Testis (tissue), 3 donors: Measurements from ENCODE around the gene DNHD1. TPM values are rescaled to one million over a fixed set of nuclear protein-coding genes. Genes with fewer than 3 reads are reported as not detected.
A peak's percentile ranks its signal among the peaks of the same experiment; 100 is the strongest.

Source experiments
- DNase-seq: peaks from one replicate; pipeline ENCODE4 v3.0.0-alpha.2; 2019
- H3K27ac ChIP-seq, 2 donors: fragments of 200-600 bp; sonication (generic); one replicate each; pipeline ENCODE4 v1.5.1; 2019
- H3K27me3 ChIP-seq: fragments of 200-600 bp; sonication (generic); one replicate; pipeline ENCODE4 v1.5.1; 2019
- H3K36me3 ChIP-seq: fragments of 200-600 bp; sonication (generic); one replicate; pipeline ENCODE4 v1.5.1; 2017; ENCODE audit warnings: low read depth; ENCODE audit errors: missing control alignments
- H3K4me1 ChIP-seq: fragments of 200-600 bp; sonication (generic); one replicate; pipeline ENCODE4 v1.5.1; 2019
- H3K4me3 ChIP-seq, 2 donors: fragments of 200-600 bp; sonication (generic); one replicate each; pipeline ENCODE4 v1.5.1; 2017 to 2019
- H3K9me3 ChIP-seq: fragments of 200-600 bp; sonication (generic); one replicate; pipeline ENCODE4 v1.5.1; 2017
- POLR2A ChIP-seq: fragments of 450-650 bp; IDR thresholded peaks from one replicate; pipeline ENCODE4 v1.6.1; 2017; ENCODE audit warnings: antibody characterized with exemption, mild to moderate bottlenecking, moderate library complexity
- WGBS, 2 donors: methylation state at CpG; one replicate each; pipeline ENCODE4 v1.1.5; 2018; 5-methylcytosine and 5-hydroxymethylcytosine counted together
- intact Hi-C: fragments of 100-400 bp; cut with DNase I; formaldehyde crosslinking; loops from one replicate; pipeline ENCODE4 v1.15.1; 2023; ENCODE audit warnings: low total_unique reads
- polyA plus RNA-seq: library from polyadenylated mRNA; stranded (reverse); fragments of 350-450 nt; fragmentation: Illumina TruSeq; extraction: RNeasy Lipid Tissue Mini Kit (QIAGEN cat#74804); gene quantifications from one replicate; pipeline ENCODE4 v1.2.3, GENCODE V29; 2014; ENCODE audit warnings: low read depth, low replicate concordance; ENCODE audit not compliant: insufficient read depth
- total RNA-seq, 2 donors: library from RNA; depleted of rRNA; stranded (reverse); fragments of >200 nt; gene quantifications; one replicate each; pipeline ENCODE4 v1.2.3, GENCODE V29; 2016
- TF ChIP-seq, protein P1 (sequence below), 3 experiments: fragments of 450-650 bp in 2 of 3; fragments of 200-600 bp in 1 of 3; sonication (generic) in 1 of 3; IDR thresholded peaks; one replicate each; pipeline ENCODE4 v1.5.1; 2016 to 2019; ENCODE audit warnings: antibody characterized with exemption in 3 of 3, mild to moderate bottlenecking in 2 of 3, moderate library complexity in 1 of 3

DNHD1 gene
- total and polyA plus RNA-seq, 3 donors from 2014 or later: 66.3 to 103 (median 83.2) TPM

DNA sequence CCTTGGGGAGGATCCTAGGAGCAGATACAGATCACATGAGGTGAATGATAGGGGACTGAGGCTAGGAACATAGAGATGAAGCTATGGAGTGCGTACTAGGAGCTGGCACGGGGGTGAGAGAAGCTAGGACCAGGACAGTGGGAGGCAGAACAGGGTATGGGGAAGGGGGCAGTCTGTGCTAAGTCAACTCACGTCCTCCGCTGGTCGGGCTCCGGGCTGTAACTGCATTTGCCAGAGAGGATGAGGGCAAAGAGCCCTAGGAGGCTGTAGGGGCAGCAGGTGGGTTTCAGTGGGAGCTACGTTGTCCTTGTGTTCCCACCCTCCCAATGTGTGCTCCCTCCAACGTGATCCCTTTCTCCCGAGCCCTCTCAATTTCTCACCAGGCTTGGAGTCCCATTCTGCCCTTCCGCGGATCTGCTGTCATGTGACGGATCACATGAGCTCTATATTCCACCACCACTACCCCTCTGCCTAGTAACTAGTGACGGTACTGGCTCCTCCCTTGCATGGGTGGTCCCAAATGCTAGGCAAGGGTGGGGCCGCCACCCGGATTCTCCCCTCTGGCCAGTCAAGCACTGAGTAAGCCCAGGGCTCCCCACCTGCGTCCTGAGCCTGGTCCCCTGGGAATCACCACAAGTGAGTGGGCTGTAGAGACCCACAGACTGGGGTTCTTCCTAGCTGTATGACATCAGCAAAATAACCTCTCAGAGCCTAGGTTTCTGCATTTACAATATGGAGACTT lies 122.1 kb downstream of the DNHD1 start, which contains the start of gene TPP1:
Gene TPP1 (minus strand): TSS at position 419 of the 742 bp plus-strand sequence. CDS start 22 bp downstream, at position 397.
- Histone ChIP-seq H3K27ac (peak within 1 kb of the TSS; percentile 86 to 87), H3K36me3 (no peaks in the 10 kb centered on the region), H3K4me1 (no peaks in the 10 kb centered on the region), H3K27me3 (no peaks in the 10 kb centered on the region), H3K4me3 (peak within 1 kb of the TSS; percentile 64 to 75), H3K9me3 (no peaks in the 10 kb centered on the region)
- intact Hi-C loops: no loop called here
- WGBS, 2 donors: 10 to 22% methylated on average over 14 to 16 of the region's 16 CpGs
- peak; percentile 73 for TF ChIP-seq POLR2A
- TF ChIP-seq, protein P1, sequence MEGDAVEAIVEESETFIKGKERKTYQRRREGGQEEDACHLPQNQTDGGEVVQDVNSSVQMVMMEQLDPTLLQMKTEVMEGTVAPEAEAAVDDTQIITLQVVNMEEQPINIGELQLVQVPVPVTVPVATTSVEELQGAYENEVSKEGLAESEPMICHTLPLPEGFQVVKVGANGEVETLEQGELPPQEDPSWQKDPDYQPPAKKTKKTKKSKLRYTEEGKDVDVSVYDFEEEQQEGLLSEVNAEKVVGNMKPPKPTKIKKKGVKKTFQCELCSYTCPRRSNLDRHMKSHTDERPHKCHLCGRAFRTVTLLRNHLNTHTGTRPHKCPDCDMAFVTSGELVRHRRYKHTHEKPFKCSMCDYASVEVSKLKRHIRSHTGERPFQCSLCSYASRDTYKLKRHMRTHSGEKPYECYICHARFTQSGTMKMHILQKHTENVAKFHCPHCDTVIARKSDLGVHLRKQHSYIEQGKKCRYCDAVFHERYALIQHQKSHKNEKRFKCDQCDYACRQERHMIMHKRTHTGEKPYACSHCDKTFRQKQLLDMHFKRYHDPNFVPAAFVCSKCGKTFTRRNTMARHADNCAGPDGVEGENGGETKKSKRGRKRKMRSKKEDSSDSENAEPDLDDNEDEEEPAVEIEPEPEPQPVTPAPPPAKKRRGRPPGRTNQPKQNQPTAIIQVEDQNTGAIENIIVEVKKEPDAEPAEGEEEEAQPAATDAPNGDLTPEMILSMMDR (IDR thresholded peaks at IDR 0.05): no peak
- peak; percentile 96 for DNase-seq

GRCh38 chr11:6620636-6621035 lies 123.6 kb downstream of the DNHD1 start:
- intact Hi-C loops: no loop called here
- no peaks in the 10 kb centered on the region for H3K27me3 ChIP-seq
- H3K9me3 ChIP-seq: no peaks in the 10 kb centered on the region
- 95 to 96% methylated on average over 1 of the region's 1 CpG for WGBS, 2 donors
- no peak overlapping the region for H3K27ac ChIP-seq
- no peaks in the 10 kb centered on the region for H3K4me1 ChIP-seq
- no peak for TF ChIP-seq POLR2A
- TF ChIP-seq, protein P1 (IDR thresholded peaks at IDR 0.05): no peak
- no peaks in the 10 kb centered on the region for H3K36me3 ChIP-seq
- H3K4me3 ChIP-seq: no peak overlapping the region
- DNase-seq: no peak

Other genes with a start within 250 kb of the DNHD1 start
- under 1 TPM; 0.37 to 0.63 TPM for gene CCKBR, start 237.4 kb upstream of the DNHD1 start, total RNA-seq
- gene CCKBR, start 237.4 kb upstream of the DNHD1 start, polyA plus RNA-seq: 0.47 TPM
- gene CAVIN3, start 176.8 kb upstream of the DNHD1 start, total RNA-seq: 100 to 1,000 TPM; 103 to 177 TPM
- gene CAVIN3, start 176.8 kb upstream of the DNHD1 start, polyA plus RNA-seq: 237 TPM
- 10 to 100 TPM; 30.4 to 41.2 TPM for gene SMPD1, start 106.8 kb upstream of the DNHD1 start, total RNA-seq
- 27.4 TPM for gene SMPD1, start 106.8 kb upstream of the DNHD1 start, polyA plus RNA-seq
- 10 to 100 TPM; 42.6 to 57.3 TPM for gene APBB1, start 78.2 kb upstream of the DNHD1 start, total RNA-seq
- 43.7 TPM for gene APBB1, start 78.2 kb upstream of the DNHD1 start, polyA plus RNA-seq
- gene HPX, start 56.3 kb upstream of the DNHD1 start, total RNA-seq: 1 to 10 TPM; 2.7 to 4.2 TPM
- 3.1 TPM for gene HPX, start 56.3 kb upstream of the DNHD1 start, polyA plus RNA-seq
- gene TRIM3, start 23.3 kb upstream of the DNHD1 start, total RNA-seq: 10 to 100 TPM; 29.4 TPM
- gene TRIM3, start 23.3 kb upstream of the DNHD1 start, polyA plus RNA-seq: 15.0 TPM
- gene ARFIP2, start 15.9 kb upstream of the DNHD1 start, total RNA-seq: 10 to 100 TPM; 70.2 to 80.1 TPM
- gene ARFIP2, start 15.9 kb upstream of the DNHD1 start, polyA plus RNA-seq: 56.1 TPM
- 10 to 100 TPM; 49.1 to 55.1 TPM for gene TIMM10B, start 15.8 kb upstream of the DNHD1 start, total RNA-seq
- gene TIMM10B, start 15.8 kb upstream of the DNHD1 start, polyA plus RNA-seq: 37.0 TPM
- gene RRP8, start 106.3 kb downstream of the DNHD1 start, total RNA-seq: 10 to 100 TPM; 17.5 to 18.5 TPM
- gene RRP8, start 106.3 kb downstream of the DNHD1 start, polyA plus RNA-seq: 29.6 TPM
- 100 to 1,000 TPM in 1 of 2 donors, 10 to 100 TPM in 1; 79.1 to 109 TPM for gene ILK, start 106.5 kb downstream of the DNHD1 start, total RNA-seq
- 122 TPM for gene ILK, start 106.5 kb downstream of the DNHD1 start, polyA plus RNA-seq
- 100 to 1,000 TPM; 123 to 210 TPM for gene TAF10, start 114.9 kb downstream of the DNHD1 start, total RNA-seq
- gene TAF10, start 114.9 kb downstream of the DNHD1 start, polyA plus RNA-seq: 389 TPM
- gene TPP1, start 122.1 kb downstream of the DNHD1 start, total RNA-seq: 100 to 1,000 TPM; 134 to 151 TPM
- 60.9 TPM for gene TPP1, start 122.1 kb downstream of the DNHD1 start, polyA plus RNA-seq
- gene DCHS1, start 158.5 kb downstream of the DNHD1 start, total RNA-seq: 1 to 10 TPM; 7.1 to 8.8 TPM
- 14.2 TPM for gene DCHS1, start 158.5 kb downstream of the DNHD1 start, polyA plus RNA-seq
- 10 to 100 TPM; 21.0 to 22.7 TPM for gene MRPL17, start 186.1 kb downstream of the DNHD1 start, total RNA-seq
- 49.5 TPM for gene MRPL17, start 186.1 kb downstream of the DNHD1 start, polyA plus RNA-seq